OCI-LY1 (cell line): ENCODE measurements around the gene FGF14.

Experiments
- H2AFZ ChIP-seq: fragments of 200-600 bp; sonication (generic), shearing (Covaris generic); 2 replicates; pipeline ENCODE4 v1.6.0; 2014; ENCODE audit warnings: antibody characterized with exemption, mild to moderate bottlenecking, low read length
- H3F3A ChIP-seq: fragments of 200-600 bp; sonication (generic), shearing (Covaris generic); 2 replicates; pipeline ENCODE4 v1.6.0; 2014; ENCODE audit warnings: mild to moderate bottlenecking, antibody characterized with exemption, low read length, moderate library complexity; ENCODE audit not compliant: insufficient read depth
- H3K27ac ChIP-seq: fragments of 200-600 bp; sonication (generic); 2 replicates; pipeline ENCODE4 v1.5.1; 2014; ENCODE audit warnings: low read length, mixed run types, mild to moderate bottlenecking, low read depth; ENCODE audit not compliant: poor library complexity, severe bottlenecking
- H3K27me3 ChIP-seq: fragments of 200-600 bp; sonication (generic); 2 replicates; pipeline ENCODE4 v1.6.0; 2014; ENCODE audit warnings: antibody characterized with exemption, mild to moderate bottlenecking, low read length, moderate library complexity; ENCODE audit not compliant: insufficient read depth
- H3K36me3 ChIP-seq: fragments of 200-600 bp; sonication (generic); 2 replicates; pipeline ENCODE4 v1.6.1; 2014; ENCODE audit warnings: mild to moderate bottlenecking, antibody characterized with exemption, low read length, moderate library complexity, mixed read lengths; ENCODE audit not compliant: insufficient read depth
- H3K4me1 ChIP-seq: fragments of 200-600 bp; sonication (generic); 2 replicates; pipeline ENCODE4 v1.5.1; 2014; ENCODE audit warnings: mild to moderate bottlenecking, low read length, moderate library complexity; ENCODE audit not compliant: insufficient read depth, severe bottlenecking
- H3K4me2 ChIP-seq: fragments of 200-600 bp; sonication (generic), shearing (Covaris generic); 2 replicates; pipeline ENCODE4 v1.6.1; 2014; ENCODE audit warnings: low read length
- H3K4me3 ChIP-seq: fragments of 200-600 bp; sonication (generic); 2 replicates; pipeline ENCODE4 v1.5.1; 2014; ENCODE audit warnings: low read length, low read depth, mild to moderate bottlenecking, mixed read lengths; ENCODE audit not compliant: poor library complexity, severe bottlenecking
- H3K79me2 ChIP-seq: fragments of 200-600 bp; shearing (Covaris generic); 2 replicates; pipeline ENCODE4 v1.6.1; 2016; ENCODE audit warnings: mixed run types, low read length, mixed read lengths; ENCODE audit not compliant: insufficient read depth
- H3K9ac ChIP-seq: fragments of 200-600 bp; sonication (generic), shearing (Covaris generic); 2 replicates; pipeline ENCODE4 v1.6.1; 2014; ENCODE audit warnings: mild to moderate bottlenecking, low read length, mixed read lengths
- H3K9me2 ChIP-seq: fragments of 200-600 bp; sonication (generic), shearing (Covaris generic); 2 replicates; pipeline ENCODE4 v1.6.1; 2014; ENCODE audit warnings: low read depth, mild to moderate bottlenecking, low read length, mixed read lengths
- H3K9me3 ChIP-seq: fragments of 200-600 bp; shearing (Covaris generic); 2 replicates; pipeline ENCODE4 v1.6.1; 2014; ENCODE audit warnings: low read length, mixed read lengths
- H4K20me1 ChIP-seq: fragments of 200-600 bp; sonication (generic), shearing (Covaris generic); 2 replicates; pipeline ENCODE4 v1.6.0; 2016; ENCODE audit warnings: mild to moderate bottlenecking, low read length; ENCODE audit not compliant: insufficient read depth
- EZH2 ChIP-seq: fragments of 200-600 bp; sonication (generic), shearing (Covaris generic); IDR thresholded peaks from 2 replicates; pipeline ENCODE4 v1.8.0; 2017; ENCODE audit warnings: borderline replicate concordance, mixed run types, mild to moderate bottlenecking, antibody characterized with exemption, low read length, moderate library complexity, mixed read lengths
- TF ChIP-seq, protein P1 (sequence below): fragments of 200-600 bp; sonication (generic), shearing (Covaris generic); IDR thresholded peaks from 2 replicates; pipeline ENCODE4 v1.5.1; 2017; ENCODE audit warnings: mild to moderate bottlenecking, antibody characterized with exemption, low read length, moderate library complexity, mixed read lengths

Gene FGF14

DNA sequence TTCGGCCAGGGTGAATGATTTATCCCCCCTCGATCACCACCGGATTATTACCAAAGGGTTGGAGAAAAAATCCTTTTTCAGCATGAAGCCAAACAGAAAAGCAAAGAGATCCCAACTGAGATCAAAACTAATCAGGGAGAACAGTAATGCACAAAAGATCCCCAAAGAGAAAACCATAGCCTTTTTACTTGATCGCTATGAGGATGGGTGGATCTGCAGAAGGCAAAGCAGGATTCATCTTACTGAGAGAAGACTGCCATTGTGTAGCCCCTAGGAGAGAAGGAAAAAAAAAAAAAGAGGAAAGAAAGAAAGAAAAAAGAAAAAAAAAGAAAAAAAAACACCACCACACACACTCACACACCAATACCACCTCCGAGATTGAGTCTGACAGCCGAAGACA is at the start of gene FGF14:
FGF14 (minus strand) TSS at position 283 of the 400 bp plus-strand sequence.
- Histone ChIP-seq H3K36me3 (no peaks in the 10 kb centered on the region), H3K4me3 (no peak within 1 kb of the TSS), H2AFZ (no peak within 1 kb of the TSS), H3F3A (no peaks in the 10 kb centered on the region), H3K9me2 (no peaks in the 10 kb centered on the region), H3K4me2 (no peak within 1 kb of the TSS), H3K4me1 (peaks cover 8% of the 10 kb centered on the region), H3K79me2 (no peaks in the 10 kb centered on the region), H4K20me1 (no peaks in the 10 kb centered on the region), H3K9ac (no peak within 1 kb of the TSS), H3K9me3 (no peaks in the 10 kb centered on the region), H3K27ac (no peak within 1 kb of the TSS), H3K27me3 (0 out of 2 replicates have a peak, but pooled peaks cover 5% of the 10 kb centered on the region)
- TF ChIP-seq, protein P1, sequence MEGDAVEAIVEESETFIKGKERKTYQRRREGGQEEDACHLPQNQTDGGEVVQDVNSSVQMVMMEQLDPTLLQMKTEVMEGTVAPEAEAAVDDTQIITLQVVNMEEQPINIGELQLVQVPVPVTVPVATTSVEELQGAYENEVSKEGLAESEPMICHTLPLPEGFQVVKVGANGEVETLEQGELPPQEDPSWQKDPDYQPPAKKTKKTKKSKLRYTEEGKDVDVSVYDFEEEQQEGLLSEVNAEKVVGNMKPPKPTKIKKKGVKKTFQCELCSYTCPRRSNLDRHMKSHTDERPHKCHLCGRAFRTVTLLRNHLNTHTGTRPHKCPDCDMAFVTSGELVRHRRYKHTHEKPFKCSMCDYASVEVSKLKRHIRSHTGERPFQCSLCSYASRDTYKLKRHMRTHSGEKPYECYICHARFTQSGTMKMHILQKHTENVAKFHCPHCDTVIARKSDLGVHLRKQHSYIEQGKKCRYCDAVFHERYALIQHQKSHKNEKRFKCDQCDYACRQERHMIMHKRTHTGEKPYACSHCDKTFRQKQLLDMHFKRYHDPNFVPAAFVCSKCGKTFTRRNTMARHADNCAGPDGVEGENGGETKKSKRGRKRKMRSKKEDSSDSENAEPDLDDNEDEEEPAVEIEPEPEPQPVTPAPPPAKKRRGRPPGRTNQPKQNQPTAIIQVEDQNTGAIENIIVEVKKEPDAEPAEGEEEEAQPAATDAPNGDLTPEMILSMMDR = no peak
- no peak for TF ChIP-seq EZH2

DNA sequence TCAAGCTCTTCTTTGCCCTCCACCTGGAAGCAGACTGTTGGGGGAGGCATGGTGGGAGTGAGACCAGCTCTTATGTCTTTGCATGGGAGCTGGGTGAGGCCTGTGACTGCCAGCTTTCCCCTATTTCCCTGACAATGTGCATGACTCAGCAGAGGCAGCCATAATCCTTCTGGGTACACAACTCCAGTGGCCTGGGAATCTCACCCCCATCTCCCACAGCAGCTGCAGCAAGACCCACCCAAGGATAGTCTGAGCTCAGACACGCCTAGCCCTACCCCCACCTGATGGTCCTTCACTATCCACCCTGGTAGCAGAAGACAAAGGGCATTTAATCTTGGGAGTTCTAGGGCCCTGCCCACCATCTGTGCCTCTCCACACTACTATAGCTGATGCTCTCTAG is 41.4 kb upstream of the FGF14 start:
- Histone ChIP-seq H3K9me3 (no peaks in the 10 kb centered on the region), H3K27ac (no peak overlapping the region), H2AFZ (no peak overlapping the region), H3K36me3 (no peaks in the 10 kb centered on the region), H3K4me3 (no peak overlapping the region), H3K79me2 (no peaks in the 10 kb centered on the region), H3K9ac (no peak overlapping the region), H3K4me2 (no peak overlapping the region), H3K9me2 (no peaks in the 10 kb centered on the region), H3F3A (no peaks in the 10 kb centered on the region), H4K20me1 (no peaks in the 10 kb centered on the region), H3K27me3 (no peaks in the 10 kb centered on the region), H3K4me1 (no peaks in the 10 kb centered on the region)
- TF ChIP-seq, protein P1 = no peak
- no peak for TF ChIP-seq EZH2

DNA sequence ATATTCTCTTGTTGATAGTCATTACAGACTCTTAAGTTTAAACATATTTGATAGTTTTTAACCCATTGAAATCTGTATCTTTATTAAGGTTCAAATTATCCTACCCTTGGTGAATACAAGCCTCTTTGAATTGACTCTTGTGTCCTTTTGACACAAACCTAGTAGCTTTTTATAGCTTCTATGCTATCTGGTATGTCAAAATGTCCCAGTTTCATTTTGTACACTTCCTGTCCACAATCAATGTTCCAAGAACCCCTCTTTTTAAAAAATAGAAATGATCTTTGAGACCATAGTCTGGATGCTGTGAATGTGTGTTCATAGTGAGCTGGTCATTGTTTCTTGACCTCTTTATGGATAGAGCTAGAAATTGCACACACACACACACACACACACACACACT is 39.2 kb upstream of the FGF14 start:
- Histone ChIP-seq H4K20me1 (no peaks in the 10 kb centered on the region), H3K36me3 (no peaks in the 10 kb centered on the region), H3K4me1 (no peaks in the 10 kb centered on the region), H2AFZ (no peak overlapping the region), H3K9me3 (no peaks in the 10 kb centered on the region), H3K4me2 (no peak overlapping the region), H3K79me2 (no peaks in the 10 kb centered on the region), H3K27me3 (no peaks in the 10 kb centered on the region), H3K4me3 (no peak overlapping the region), H3K9me2 (no peaks in the 10 kb centered on the region), H3K9ac (no peak overlapping the region), H3F3A (no peaks in the 10 kb centered on the region), H3K27ac (no peak overlapping the region)
- no peak for TF ChIP-seq EZH2
- TF ChIP-seq, protein P1 = no peak
